ENCODE measurements around the gene SMAD2. TPM values are rescaled to one million over a fixed set of nuclear protein-coding genes. Genes with fewer than 3 reads are reported as not detected.

Gene SMAD2
- total and polyA plus RNA-seq, 2 experiments from 2014 or later, result 52.4 to 77.7 TPM

DNA sequence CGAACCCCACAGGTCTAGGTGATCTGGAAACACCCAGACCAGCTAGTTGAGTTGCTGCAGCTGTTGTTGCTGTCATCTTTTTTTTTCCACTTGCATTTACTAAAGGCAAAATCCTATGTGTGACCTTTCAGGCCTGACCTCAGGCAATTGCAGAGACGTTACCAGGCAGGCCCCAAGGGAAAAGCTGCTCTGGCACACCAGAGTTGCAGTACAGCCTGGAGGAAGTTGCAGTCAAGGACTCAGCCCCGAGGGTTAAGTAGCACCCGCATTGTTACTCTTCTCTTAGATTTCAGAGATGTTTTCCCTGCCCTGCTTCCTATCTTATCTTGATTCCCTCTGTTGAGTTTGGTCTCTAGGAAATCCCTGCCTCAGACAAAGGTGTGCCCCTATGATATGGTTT lies 45.2 kb upstream of the SMAD2 start:
- Histone ChIP-seq H3F3A (ENCODE audit: insufficient read depth) (no peaks in the 10 kb centered on the region), H3K9me3 (ENCODE audit: low read depth) (no peaks in the 10 kb centered on the region), H3K9me2 (ENCODE audit: insufficient read depth) (no peaks in the 10 kb centered on the region), H3K79me2 (ENCODE audit: insufficient read depth) (no peaks in the 10 kb centered on the region), H2AFZ (no peak overlapping the region), H3K4me3 (no peak overlapping the region), H3K4me1 (ENCODE audit: insufficient read depth) (no peaks in the 10 kb centered on the region), H3K4me2 (ENCODE audit: unreplicated experiment) (no peak overlapping the region), H3K27me3 (replicated peaks; ENCODE audit: insufficient read depth) (peaks cover 28% of the 10 kb centered on the region), H3K27ac (no peak overlapping the region), H3K9ac (no peak overlapping the region), H4K20me1 (ENCODE audit: insufficient read depth) (no peaks in the 10 kb centered on the region), H3K36me3 (ENCODE audit: low read depth) (no peaks in the 10 kb centered on the region)
- in situ Hi-C loops (cut with MboI), result no loop called here
- DNase-seq, result no peak
- TF ChIP-seq EZH2 (IDR thresholded peaks at IDR 0.05; ENCODE audit: insufficient read depth, poor library complexity, severe bottlenecking) (no peak), EZH2phosphoT487 (IDR thresholded peaks at IDR 0.05; ENCODE audit: insufficient read depth, low read depth) (no peak)
- WGBS, 2 experiments (ENCODE audit: low coverage in 1 of 2, low lambda C conversion rate in 2 of 2, missing lambda C conversion rate in 2 of 2), result 44 to 48% methylated on average over 4 of the region's 4 CpGs

DNA sequence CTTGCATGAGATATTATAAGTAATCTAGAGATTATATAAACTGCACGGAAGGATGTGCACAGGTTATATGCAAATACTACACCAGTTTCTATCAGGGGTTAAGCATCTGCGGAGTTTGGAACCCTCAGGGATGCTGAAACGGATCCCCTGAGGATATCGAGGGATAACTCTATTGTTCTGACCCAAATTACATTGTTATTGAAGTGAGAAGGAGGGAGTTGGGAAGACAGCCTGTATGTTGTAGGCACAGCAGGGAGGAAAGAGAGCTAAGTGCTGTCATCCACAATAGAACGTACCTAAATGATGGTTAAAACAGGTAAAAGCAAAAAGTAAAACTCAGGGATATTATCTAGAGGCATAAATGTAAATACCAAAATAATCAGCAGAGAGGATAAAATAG lies 44.6 kb upstream of the SMAD2 start:
- Histone ChIP-seq H3K27ac (no peak overlapping the region), H3K36me3 (ENCODE audit: low read depth) (no peaks in the 10 kb centered on the region), H3K9me3 (ENCODE audit: low read depth) (no peaks in the 10 kb centered on the region), H3K79me2 (ENCODE audit: insufficient read depth) (no peaks in the 10 kb centered on the region), H3K27me3 (replicated peaks; ENCODE audit: insufficient read depth) (peaks cover 28% of the 10 kb centered on the region), H2AFZ (no peak overlapping the region), H3K4me2 (ENCODE audit: unreplicated experiment) (no peak overlapping the region), H4K20me1 (ENCODE audit: insufficient read depth) (no peaks in the 10 kb centered on the region), H3K9me2 (ENCODE audit: insufficient read depth) (no peaks in the 10 kb centered on the region), H3K4me3 (no peak overlapping the region), H3K4me1 (ENCODE audit: insufficient read depth) (no peaks in the 10 kb centered on the region), H3K9ac (no peak overlapping the region), H3F3A (ENCODE audit: insufficient read depth) (no peaks in the 10 kb centered on the region)
- 36 to 45% methylated on average over 5 of the region's 5 CpGs for WGBS, 2 experiments (ENCODE audit: low coverage in 1 of 2, low lambda C conversion rate in 2 of 2, missing lambda C conversion rate in 2 of 2)
- no peak for DNase-seq
- no peak for TF ChIP-seq EZH2phosphoT487 (IDR thresholded peaks at IDR 0.05; ENCODE audit: insufficient read depth, low read depth)
- TF ChIP-seq EZH2 (IDR thresholded peaks at IDR 0.05; ENCODE audit: insufficient read depth, poor library complexity, severe bottlenecking), result no peak
- in situ Hi-C loops (cut with MboI), result no loop called here

DNA sequence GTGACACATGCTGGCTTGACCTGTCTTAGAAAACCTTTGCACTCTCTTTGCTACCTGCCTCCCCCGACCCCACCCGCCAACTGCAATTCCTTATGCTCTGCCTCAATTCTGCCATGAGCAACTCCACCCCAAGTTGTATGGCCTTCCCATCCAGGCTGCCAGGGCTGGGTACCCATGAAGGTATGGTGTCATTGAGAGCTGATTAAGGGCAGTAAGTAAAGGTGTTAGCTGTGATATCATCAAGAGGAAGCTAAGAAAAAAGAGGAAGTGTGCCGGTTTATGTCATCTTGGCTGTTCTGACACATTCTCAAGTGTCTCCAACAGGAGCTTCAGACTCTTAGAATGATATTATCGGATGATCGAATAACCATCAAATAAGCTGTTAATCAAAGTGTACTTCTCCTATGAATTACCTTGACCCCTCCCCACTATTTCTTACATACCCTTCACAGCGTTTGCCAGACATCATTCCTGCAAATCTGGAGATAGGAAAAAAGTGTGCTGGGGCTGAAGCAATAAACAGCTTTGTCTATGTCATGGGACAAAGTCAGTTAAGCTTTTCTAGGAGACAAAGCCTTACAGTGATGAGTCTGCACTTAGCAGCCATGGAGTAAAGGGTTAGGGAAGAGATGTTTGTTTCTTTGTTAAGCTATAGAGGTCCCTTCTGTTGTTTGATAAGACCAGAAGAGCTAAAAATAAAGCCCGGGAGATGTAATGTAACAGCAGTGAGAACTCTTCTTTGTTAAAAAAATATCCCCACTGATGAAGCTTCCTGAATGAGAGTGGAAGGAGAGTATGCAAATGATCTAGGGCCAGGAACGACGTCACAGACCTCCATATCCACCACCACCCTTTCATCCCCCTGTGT lies 40.4 kb upstream of the SMAD2 start:
- Histone ChIP-seq H3K79me2 (ENCODE audit: insufficient read depth) (no peaks in the 10 kb centered on the region), H4K20me1 (ENCODE audit: insufficient read depth) (no peaks in the 10 kb centered on the region), H3K4me3 (no peak overlapping the region), H3F3A (ENCODE audit: insufficient read depth) (no peaks in the 10 kb centered on the region), H3K9me2 (ENCODE audit: insufficient read depth) (no peaks in the 10 kb centered on the region), H3K4me1 (ENCODE audit: insufficient read depth) (peaks cover 9% of the 10 kb centered on the region; the same call in 1 of the 2 replicates), H2AFZ (no peak overlapping the region), H3K27ac (no peak overlapping the region), H3K9ac (no peak overlapping the region), H3K9me3 (ENCODE audit: low read depth) (no peaks in the 10 kb centered on the region), H3K27me3 (replicated peaks; ENCODE audit: insufficient read depth) (peaks cover 21% of the 10 kb centered on the region), H3K36me3 (ENCODE audit: low read depth) (no peaks in the 10 kb centered on the region), H3K4me2 (ENCODE audit: unreplicated experiment) (no peak overlapping the region)
- TF ChIP-seq EZH2 (IDR thresholded peaks at IDR 0.05; ENCODE audit: insufficient read depth, poor library complexity, severe bottlenecking), result no peak
- TF ChIP-seq EZH2phosphoT487 (IDR thresholded peaks at IDR 0.05; ENCODE audit: insufficient read depth, low read depth), result no peak
- no peak for DNase-seq
- in situ Hi-C loops (cut with MboI), result no loop called here
- 73 to 76% methylated on average over 9 of the region's 9 CpGs for WGBS, 2 experiments (ENCODE audit: low coverage in 1 of 2, low lambda C conversion rate in 2 of 2, missing lambda C conversion rate in 2 of 2)

GRCh38 chr18:47969816-47970215 lies 39.4 kb upstream of the SMAD2 start:
- H3F3A ChIP-seq (ENCODE audit: insufficient read depth), result no peaks in the 10 kb centered on the region
- peaks cover 9% of the 10 kb centered on the region; the same call in 1 of the 2 replicates for H3K4me1 ChIP-seq (ENCODE audit: insufficient read depth)
- H3K27ac ChIP-seq, result no peak overlapping the region
- no peak overlapping the region for H3K9ac ChIP-seq
- no peak overlapping the region for H3K4me3 ChIP-seq
- in situ Hi-C loops (cut with MboI), result no loop called here
- H3K4me2 ChIP-seq (ENCODE audit: unreplicated experiment), result no peak overlapping the region
- WGBS, 2 experiments (ENCODE audit: low coverage in 1 of 2, low lambda C conversion rate in 2 of 2, missing lambda C conversion rate in 2 of 2), result 83% methylated on average over 4 of the region's 4 CpGs
- TF ChIP-seq EZH2 (IDR thresholded peaks at IDR 0.05; ENCODE audit: insufficient read depth, poor library complexity, severe bottlenecking), result no peak
- TF ChIP-seq EZH2phosphoT487 (IDR thresholded peaks at IDR 0.05; ENCODE audit: insufficient read depth, low read depth), result no peak
- no peaks in the 10 kb centered on the region for H3K9me3 ChIP-seq (ENCODE audit: low read depth)
- H4K20me1 ChIP-seq (ENCODE audit: insufficient read depth), result no peaks in the 10 kb centered on the region
- no peak overlapping the region for H2AFZ ChIP-seq
- H3K9me2 ChIP-seq (ENCODE audit: insufficient read depth), result no peaks in the 10 kb centered on the region
- H3K27me3 ChIP-seq (replicated peaks; ENCODE audit: insufficient read depth), result peaks cover 17% of the 10 kb centered on the region
- H3K79me2 ChIP-seq (ENCODE audit: insufficient read depth), result no peaks in the 10 kb centered on the region
- H3K36me3 ChIP-seq (ENCODE audit: low read depth), result no peaks in the 10 kb centered on the region
- peak; percentile 6 for DNase-seq

Data from GM23248 (cell line).